Measurements from ENCODE around the gene PLEKHA6. TPM values are rescaled to one million over a fixed set of nuclear protein-coding genes. Genes with fewer than 3 reads are reported as not detected.

Gene PLEKHA6
- total RNA-seq, 2 experiments from 2014 or later = 0.53 to 0.82 TPM

DNA sequence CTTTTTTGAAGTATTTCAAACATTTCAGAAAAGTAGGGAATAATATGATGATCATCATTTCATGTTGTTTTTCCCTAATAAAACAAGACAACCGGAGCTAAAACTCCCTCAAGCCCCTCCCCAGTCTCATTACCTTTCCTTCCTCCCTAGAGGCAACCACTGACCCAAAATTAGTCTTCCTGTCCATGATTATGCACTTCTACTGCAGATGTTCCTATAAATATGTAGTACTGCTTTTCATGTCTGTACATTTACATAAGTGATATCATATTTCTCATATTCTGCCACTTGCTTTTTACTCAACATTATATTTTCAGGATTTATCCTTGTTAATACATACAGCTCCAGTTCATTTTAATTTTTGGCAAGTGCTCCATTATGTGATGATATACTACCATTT lies 87.2 kb downstream of the PLEKHA6 start:
- TF ChIP-seq, protein P1, sequence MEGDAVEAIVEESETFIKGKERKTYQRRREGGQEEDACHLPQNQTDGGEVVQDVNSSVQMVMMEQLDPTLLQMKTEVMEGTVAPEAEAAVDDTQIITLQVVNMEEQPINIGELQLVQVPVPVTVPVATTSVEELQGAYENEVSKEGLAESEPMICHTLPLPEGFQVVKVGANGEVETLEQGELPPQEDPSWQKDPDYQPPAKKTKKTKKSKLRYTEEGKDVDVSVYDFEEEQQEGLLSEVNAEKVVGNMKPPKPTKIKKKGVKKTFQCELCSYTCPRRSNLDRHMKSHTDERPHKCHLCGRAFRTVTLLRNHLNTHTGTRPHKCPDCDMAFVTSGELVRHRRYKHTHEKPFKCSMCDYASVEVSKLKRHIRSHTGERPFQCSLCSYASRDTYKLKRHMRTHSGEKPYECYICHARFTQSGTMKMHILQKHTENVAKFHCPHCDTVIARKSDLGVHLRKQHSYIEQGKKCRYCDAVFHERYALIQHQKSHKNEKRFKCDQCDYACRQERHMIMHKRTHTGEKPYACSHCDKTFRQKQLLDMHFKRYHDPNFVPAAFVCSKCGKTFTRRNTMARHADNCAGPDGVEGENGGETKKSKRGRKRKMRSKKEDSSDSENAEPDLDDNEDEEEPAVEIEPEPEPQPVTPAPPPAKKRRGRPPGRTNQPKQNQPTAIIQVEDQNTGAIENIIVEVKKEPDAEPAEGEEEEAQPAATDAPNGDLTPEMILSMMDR (IDR thresholded peaks at IDR 0.05) = no peak
- Mint-ChIP-seq H3K27ac (no peak overlapping the region), H3K9me3 (no peaks in the 10 kb centered on the region), H3K27me3 (peaks cover 6% of the 10 kb centered on the region), H3K4me3 (no peak overlapping the region), H3K4me1 (ENCODE audit: low read depth) (no peaks in the 10 kb centered on the region), H3K36me3 (ENCODE audit: low read depth) (no peaks in the 10 kb centered on the region)
- intact Hi-C loops (cut with DNase I, micrococcal nuclease) = no loop called here
- Histone ChIP-seq H3K27ac (ENCODE audit: low read depth in 1 of 2, low read length in 2 of 2) (no peak overlapping the region), H3K4me1 (ENCODE audit: insufficient read depth, low read length) (no peaks in the 10 kb centered on the region), H3K9me3 (ENCODE audit: control insufficient read depth in 1 of 2, insufficient read depth in 1 of 2, low read length in 2 of 2) (no peaks in the 10 kb centered on the region), H3K4me3 (ENCODE audit: low read length) (no peak overlapping the region), H3K36me3 (ENCODE audit: insufficient read depth, low read length) (no peaks in the 10 kb centered on the region), H3K27me3 (ENCODE audit: control insufficient read depth in 1 of 2, insufficient read depth in 2 of 2, low read length in 2 of 2) (peaks cover 0 to 3% of the 10 kb centered on the region in 2 experiments)
- CTCF ChIA-PET = no interaction called here
- DNase-seq (no peak), ATAC-seq (ENCODE audit: poor library complexity) (no peak)
- POLR2A ChIA-PET = no interaction called here

DNA sequence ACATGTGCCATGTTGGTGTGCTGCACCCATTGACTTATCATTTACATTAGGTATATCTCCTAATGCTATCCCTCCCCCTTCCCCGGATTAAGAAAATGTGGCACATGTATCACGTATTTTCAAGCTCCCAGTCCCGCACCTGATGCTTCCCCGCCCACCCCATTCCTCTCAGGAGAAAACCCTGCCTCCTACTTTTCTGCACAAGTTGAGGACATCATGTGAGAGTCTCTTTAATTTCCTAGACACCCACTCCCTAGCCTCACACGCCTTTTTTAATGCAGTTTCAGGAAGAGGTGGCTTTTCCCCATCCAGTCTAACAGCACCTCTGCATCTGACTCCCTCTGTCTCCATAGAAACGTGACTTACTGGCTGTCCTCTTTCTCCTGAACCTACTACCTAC lies 87.8 kb downstream of the PLEKHA6 start:
- CTCF ChIA-PET = no interaction called here

DNA sequence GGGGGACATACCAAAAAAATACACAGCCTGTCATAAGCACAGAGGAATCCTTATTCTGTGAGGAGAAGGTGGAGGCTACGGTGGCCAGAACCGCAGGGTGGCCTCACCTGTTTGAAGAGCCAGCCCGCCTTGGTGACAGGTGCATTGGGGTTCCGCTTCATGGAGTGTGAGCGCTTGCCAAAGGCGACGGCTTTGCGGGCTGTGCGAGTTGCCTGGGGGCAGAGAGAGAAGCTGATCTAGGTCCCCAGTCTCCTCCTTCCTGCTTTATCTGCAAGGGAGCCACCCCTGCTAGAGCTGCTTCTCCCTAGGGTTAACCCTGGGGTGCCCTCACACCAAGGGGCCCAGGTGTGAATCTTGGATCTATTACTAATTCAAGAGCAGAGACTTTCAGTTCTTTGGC lies 91.6 kb downstream of the PLEKHA6 start:
- TF ChIP-seq, protein P1 (IDR thresholded peaks at IDR 0.05) = no peak
- no peaks in the 10 kb centered on the region for H3K9me3 ChIP-seq (ENCODE audit: control insufficient read depth in 1 of 2, insufficient read depth in 1 of 2, low read length in 2 of 2)
- Mint-ChIP-seq H3K27me3 (no peaks in the 10 kb centered on the region), H3K9me3 (no peaks in the 10 kb centered on the region), H3K4me3 (no peak overlapping the region), H3K36me3 (ENCODE audit: low read depth) (no peaks in the 10 kb centered on the region), H3K27ac (no peak overlapping the region), H3K4me1 (ENCODE audit: low read depth) (no peaks in the 10 kb centered on the region)
- no peak overlapping the region for H3K4me3 ChIP-seq (ENCODE audit: low read length)
- ATAC-seq (ENCODE audit: poor library complexity) = no peak
- no peak for DNase-seq
- ChIA-PET POLR2A (no interaction called here), CTCF (no interaction called here)
- no peaks in the 10 kb centered on the region for H3K27me3 ChIP-seq (ENCODE audit: control insufficient read depth in 1 of 2, insufficient read depth in 2 of 2, low read length in 2 of 2)
- no peaks in the 10 kb centered on the region for H3K36me3 ChIP-seq (ENCODE audit: insufficient read depth, low read length)
- H3K27ac ChIP-seq (ENCODE audit: low read depth in 1 of 2, low read length in 2 of 2) = no peak overlapping the region
- intact Hi-C loops (cut with DNase I, micrococcal nuclease) = no loop called here
- H3K4me1 ChIP-seq (ENCODE audit: insufficient read depth, low read length) = no peaks in the 10 kb centered on the region

More for the DNA sequence above, 87.8 kb downstream of the PLEKHA6 start:
- no peaks in the 10 kb centered on the region for H3K9me3 Mint-ChIP-seq
- H3K27ac Mint-ChIP-seq = no peak overlapping the region
- POLR2A ChIA-PET = no interaction called here
- H3K36me3 ChIP-seq (ENCODE audit: insufficient read depth, low read length) = no peaks in the 10 kb centered on the region
- H3K36me3 Mint-ChIP-seq (ENCODE audit: low read depth) = no peaks in the 10 kb centered on the region
- peaks cover 0 to 3% of the 10 kb centered on the region in 2 experiments for H3K27me3 ChIP-seq (ENCODE audit: control insufficient read depth in 1 of 2, insufficient read depth in 2 of 2, low read length in 2 of 2)
- H3K4me1 Mint-ChIP-seq (ENCODE audit: low read depth) = no peaks in the 10 kb centered on the region
- TF ChIP-seq, protein P1 (IDR thresholded peaks at IDR 0.05) = no peak
- peaks cover 6% of the 10 kb centered on the region for H3K27me3 Mint-ChIP-seq
- DNase-seq (no peak), ATAC-seq (ENCODE audit: poor library complexity) (no peak)
- intact Hi-C loops (cut with DNase I, micrococcal nuclease) = no loop called here
- H3K4me1 ChIP-seq (ENCODE audit: insufficient read depth, low read length) = no peaks in the 10 kb centered on the region
- H3K4me3 ChIP-seq (ENCODE audit: low read length) = no peak overlapping the region
- no peaks in the 10 kb centered on the region for H3K9me3 ChIP-seq (ENCODE audit: control insufficient read depth in 1 of 2, insufficient read depth in 1 of 2, low read length in 2 of 2)
- no peak overlapping the region for H3K27ac ChIP-seq (ENCODE audit: low read depth in 1 of 2, low read length in 2 of 2)
- H3K4me3 Mint-ChIP-seq = no peak overlapping the region

Data from CD4-positive, alpha-beta T cell (primary cell).